ENCODE results near the gene P2RY2.

The P2RY2 gene

DNA sequence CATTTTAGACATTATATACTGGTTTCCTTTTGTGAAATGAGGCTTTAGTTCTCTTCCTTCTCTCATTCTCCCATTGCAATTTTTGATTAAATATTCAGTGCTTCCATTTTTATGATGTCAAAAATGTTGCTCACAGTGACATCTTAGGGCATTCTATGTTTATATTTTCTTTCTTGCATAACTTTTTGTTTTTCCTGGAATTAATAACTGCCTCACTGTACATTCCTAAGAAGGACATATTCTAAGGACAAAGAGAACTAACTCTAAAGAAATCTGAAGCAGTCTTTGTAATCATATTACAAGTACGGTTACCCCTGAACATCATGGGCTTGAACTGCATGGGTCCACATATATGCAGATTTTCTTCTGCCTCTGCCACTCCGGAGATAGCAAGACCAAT is 28.2 kb downstream of the P2RY2 start:
- DNase-seq: no peak

DNA sequence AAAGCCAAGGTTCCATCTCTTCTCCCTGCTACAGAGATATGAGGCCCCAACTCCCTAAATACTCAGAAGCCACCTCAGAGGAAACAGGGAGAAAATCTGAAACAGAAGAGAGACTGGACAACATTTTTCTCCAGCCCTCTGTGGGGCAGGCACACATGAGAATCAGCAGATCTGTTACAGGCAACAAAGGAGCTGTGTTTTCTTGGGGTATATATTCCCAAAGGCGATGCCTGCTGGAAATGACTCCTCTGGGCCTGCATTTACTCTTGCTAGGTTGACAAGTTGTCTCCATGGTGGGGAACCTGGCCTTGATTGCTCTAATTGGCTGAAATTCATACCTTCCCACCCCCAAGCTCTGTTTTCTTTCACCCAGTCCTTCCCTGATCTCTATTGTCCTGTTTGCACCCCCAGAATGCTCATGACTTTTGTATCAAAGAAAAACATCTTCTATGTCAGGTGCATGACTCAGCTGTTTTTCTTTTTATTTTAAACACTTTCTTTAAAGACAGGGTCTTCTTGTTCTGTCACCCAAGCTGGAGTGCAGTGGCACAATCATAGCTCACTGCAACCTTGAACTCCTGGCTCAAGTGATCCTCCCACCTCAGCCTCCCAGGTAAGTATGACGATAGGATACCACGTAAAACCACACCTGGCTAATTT is 30.6 kb downstream of the P2RY2 start:
- DNase-seq: no peak

DNA sequence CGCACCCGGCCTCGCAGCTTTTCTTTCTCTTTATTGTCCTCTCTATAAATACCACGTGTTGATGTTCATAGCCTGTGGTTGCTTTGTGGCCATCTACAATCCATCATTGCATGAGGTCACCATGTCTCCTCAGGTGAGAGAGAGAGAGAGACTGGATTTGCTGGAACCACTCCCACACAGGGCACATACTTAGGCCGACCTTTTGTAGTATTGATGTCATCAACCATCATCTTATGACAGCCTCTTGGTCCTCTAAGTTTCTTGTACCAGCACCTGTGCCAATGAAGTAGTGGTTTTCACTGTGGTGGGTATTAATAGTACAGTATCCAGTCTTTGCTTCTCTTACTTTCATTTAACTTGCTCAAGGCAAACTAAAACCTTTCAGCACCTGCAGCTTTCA is 31.2 kb downstream of the P2RY2 start:
- DNase-seq: no peak

DNA sequence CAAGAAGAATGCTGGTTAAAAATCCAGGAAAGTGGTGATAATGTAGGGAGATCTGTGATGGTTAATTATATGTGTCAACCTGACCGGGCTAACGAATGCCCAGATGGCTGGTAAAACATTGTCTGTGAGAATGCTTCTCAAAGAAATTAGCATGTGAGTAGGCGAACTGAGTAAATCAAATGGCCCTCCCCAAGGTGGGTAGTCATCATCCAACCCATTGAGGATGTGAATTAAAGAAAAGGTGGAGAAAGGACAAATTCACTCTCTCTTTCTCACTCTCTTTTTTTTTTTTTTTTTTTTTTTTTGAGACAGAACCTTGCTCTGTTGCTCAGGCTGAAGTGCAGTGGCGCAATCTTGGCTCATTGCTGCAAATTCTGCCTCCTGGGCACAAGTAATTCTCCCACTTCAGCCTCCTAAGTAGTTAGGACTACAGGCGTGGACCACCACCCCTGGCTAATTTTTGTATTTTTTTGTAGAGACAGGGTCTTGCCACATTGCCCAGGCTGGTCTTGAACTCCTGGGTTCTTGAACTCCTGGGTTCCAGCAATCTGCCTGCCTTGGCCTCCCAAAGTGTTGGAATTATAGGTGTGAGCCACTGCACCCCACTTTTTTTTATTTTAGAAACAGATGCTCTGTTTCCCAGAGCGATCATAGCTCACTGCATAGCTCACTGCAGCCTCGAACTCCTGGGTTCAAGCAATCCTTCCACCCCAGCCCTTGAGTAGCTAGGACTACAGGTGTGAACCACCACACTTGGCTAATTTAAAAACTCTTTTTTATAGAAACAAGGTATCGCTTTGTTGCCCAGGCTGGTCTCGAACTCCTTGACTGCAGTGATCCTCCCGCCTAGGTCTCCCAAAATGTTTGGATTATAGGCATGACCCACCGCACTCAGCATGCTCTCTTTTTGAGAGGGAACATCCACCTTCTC is 32.0 kb downstream of the P2RY2 start:
- no peak for DNase-seq

DNA sequence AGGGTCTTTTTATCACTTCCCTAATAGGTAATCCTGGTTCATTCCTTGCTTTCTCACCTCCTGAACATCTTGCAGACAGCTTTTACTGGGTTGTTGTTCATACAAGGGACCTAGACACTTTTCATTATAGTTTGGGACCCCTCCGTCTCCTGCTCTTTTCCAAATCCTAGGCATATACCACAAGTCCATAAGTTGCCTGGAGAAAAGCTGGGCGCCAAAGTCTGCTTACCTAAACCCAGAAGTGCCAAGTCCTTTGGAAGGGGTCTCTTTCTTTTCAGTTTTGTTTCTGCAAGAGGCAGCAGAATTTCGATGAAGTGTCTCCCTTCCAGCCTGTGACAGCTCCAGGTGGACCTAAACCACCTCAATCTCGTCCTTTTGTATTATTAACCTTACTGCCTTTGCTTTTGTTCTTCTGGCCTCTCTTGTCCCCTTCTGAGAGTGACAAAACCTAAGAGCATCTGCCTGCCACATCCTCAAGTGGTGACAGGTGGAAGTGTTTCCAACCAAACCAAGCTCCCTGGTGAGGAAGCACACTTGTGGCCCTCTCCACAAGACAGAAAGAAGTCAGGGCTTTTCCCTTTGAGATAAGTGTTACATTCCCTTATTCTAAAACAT is 34.6 kb downstream of the P2RY2 start:
- DNase-seq: no peak

DNA sequence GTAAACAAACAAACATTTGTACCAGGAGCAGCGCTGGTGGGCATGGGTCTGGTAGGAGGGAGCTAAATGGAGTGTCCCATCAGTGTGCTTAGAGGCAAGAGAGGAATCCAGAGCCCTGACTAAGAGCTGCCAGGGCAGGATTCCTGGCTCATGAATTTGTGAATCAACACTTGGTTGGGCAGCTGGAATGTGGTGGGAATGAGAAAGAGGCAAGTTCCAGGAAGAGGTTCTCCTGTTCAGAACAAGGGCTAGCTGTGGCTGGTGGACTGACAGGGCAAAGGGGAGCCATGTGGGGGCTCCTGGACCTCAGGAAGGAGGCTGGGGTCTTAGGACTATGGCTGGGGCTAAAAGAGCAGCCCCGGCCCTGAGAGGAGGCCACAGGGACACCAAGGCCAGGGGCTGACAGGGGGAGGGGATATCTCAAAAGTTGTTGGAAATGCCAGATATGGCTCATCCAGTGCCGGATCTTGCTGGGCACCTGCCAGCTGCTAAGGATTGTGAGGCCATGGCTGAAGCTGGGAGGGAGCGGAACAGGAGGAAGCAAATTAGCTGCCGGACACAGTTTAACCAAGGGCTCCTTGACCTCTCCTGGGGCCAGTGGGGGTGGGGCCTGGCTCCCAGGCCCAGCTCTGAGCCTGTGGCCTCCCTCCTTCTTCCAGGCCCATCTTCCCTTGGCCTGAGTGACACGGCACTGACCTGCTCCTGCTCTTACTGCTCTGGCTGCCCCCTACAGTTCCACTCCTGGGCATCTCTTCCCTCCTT is 39.4 kb downstream of the P2RY2 start:
- no peak for DNase-seq

DNA sequence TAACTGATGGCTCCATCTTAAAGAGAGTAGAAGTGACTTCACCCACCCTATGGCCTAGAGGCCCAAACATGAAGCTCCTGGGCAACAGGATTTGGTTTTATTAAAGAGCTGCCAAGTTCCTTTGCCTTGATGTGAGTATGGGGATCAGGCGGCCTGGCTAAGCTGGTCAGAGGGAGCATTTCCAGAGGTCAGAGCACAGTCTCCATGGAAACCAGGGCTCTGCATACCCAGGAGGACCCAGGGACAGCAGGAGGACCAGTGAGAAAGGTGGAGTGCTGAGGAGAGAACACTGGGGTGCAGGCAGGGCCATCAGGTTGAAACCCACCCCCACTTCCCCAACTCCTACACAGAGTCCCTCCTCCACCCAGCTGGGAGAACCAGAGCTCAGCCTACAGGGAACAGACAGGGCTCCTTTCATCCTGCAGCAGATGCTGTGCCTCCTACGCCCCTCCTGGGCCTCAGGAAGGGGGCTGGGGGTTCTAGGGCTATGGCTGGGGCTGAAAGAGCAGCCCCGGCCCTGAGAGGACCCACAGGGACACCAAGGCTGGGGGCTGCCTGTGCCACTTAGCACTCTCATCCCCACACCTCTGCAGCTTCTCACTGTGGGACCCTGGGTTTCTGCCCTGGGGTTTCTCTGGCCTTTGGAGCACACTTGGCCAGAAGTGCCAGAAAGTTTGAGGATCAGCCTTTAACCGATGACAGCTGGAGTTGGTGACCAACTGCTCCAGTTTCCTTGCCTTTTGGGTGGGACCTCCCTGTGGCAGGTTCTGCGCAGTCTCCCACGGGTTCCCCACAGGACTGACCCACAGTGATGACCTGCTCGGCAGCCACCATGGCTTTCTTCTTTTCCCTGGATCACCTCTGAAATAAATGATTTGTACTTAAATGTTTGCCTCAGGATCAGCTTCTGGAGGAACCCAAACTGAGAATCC is 40.3 kb downstream of the P2RY2 start:
- DNase-seq: no peak

DNA sequence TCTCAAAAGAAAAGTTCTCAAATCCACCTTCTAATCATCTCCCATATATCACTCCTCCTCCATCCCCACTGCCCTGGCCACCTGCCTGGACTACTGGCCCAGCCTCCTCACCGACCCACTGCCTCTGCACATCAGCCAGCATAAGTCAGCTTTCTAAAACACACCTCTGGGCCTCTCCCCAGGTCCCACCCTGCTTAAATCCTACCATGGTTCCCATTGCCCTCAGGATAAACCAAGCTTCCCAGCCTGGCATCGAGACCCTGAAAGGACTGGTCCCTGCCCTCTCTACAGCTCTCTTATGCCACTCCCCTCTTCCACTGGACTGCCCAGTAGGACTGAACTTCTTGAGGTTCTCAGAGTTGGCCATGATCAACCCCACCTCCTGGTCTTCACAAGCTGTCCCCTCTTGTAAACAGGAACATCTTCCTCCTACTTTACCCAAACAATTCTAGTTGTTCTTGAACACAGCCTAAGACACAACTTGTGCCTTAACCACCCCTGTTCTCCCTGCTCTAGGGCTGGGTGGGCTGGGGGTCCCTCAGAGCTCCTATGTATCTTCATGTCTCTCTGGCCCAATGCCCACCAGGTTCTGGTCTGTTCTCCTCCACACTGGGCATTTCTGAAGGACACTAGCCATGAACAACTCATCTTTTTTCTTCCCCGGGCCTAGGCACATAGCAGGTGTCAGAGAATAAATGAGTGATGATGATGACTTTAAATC is 41.5 kb downstream of the P2RY2 start:
- DNase-seq: no peak

DNA sequence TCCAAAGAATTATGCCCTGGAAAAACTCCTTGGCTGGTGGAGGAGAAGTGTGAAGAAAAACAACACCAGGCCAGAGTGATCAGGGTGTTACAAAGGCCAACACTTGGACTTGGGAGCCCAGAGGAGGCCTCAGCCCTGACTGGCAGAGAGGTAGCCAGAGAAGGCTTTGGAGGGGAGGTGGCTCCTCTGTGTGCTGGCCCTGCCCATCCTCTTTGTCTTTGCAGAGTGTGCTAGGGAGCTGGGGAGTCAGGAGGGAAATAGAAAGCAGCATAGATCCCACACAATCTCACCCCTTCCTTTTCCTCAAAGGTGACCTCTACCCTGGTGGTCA is 42.0 kb downstream of the P2RY2 start:
- DNase-seq: no peak

DNA sequence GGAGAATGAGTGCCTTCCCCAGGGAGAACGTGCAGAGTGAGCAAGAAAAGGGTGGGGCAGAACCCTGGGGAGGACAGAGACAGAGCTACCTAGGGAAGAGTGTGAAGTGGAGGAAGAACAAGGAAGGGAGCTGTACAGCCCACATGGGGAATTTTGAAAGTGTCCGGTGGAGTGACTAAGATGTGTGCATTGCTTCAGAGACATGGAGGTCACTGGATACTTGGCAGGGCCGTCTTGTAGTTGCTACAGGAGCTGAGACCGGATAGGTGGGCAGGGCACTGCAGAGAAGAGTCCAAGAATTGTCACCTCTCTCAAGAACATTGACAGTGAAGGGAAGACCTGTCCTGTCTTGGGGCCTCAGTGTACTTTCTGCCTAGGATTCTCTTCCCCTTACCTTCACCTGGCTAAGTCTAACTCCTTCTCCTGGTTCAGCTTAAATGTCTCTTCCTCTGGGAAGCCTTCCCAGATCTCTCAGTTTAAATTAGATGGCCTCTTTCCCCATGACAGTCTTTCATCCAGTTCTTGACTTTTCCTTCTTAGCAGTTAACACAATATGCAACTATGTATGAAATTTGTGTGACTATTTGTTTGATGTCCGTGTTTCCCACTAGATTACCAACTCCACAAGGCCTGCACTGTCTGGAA is 44.9 kb downstream of the P2RY2 start:
- no peak for DNase-seq

DNA sequence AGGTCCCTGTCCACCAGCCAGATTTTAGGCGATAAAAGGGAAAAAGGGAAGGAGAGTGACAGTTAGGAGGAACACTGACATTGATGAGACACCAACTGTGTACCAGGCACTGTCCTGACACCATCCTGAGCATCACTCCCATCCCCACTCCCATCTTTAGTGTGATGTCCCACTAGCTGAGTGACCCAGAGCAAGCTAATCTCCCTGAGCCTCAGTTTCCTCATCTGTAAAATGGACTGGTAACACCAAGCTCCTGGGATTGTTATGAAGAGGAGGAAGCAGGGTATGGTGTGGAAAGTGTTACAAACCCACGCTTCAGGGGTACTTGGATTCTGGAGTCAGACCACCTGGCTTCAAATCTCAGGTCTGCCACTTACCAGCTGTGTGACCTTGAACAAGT is 45.6 kb downstream of the P2RY2 start:
- no peak for DNase-seq

DNA sequence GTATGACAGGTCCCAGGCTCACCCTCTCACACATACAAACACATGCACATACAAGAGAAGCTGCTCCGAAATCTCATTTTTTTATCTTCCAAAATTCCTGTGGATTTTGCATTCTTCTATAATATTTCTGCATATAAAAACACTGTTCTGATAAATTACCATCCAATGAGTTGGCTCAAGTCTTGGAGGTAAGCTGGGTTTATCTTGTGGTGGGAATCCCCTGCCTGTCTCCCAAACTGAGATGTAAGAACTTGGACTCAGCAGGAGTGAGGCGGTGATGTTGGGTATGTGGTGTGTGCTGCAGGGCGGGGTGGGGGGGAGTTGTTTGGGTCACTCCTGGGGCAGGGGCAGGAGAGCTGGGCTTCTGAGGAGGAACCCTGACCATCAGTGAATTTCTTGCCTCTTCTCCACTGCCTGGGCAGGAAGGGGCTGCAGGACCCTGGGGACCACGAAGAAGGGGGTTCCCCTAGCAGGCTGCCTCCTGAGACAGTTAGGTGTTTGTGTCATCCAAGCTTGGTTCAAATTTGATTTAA is 47.3 kb downstream of the P2RY2 start:
- DNase-seq: no peak

DNA sequence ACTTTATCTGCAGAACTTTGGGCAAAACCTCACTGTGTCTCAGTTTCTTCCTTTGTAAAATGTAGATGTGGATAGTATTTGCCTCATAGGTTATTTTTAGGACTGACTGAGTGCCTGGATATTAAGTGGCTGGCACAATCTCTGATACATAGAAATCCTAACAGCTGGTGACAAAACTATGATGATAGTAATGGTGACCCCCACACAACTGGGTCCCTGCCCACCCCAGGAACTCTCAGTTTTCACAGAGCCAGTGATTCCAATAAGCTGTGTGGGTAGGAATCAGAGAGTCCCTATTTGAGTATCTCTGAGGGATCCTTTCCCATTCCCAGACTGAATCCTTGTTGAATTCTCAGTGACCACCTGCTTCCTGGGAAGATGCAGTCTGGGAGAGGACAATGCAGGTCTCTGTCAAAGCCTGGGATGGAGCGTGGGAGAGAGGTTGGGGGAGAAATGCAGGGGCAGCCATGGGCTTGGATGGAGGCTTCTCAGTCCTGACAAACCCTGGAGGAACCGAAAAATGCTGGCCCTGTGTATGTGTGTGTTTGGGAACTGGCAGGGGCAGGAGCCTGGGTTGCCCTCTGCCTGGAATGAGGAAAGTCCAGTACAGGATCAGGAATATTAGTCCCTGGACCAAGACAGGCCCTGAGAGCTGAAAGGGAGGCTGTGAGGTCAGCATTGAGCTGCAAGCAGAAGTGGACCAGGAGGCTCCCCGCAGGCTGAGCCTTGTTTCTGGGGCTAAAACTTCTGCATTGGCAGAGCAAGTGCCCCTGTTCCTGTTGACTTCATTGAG is 48.0 kb downstream of the P2RY2 start:
- DNase-seq: no peak

DNA sequence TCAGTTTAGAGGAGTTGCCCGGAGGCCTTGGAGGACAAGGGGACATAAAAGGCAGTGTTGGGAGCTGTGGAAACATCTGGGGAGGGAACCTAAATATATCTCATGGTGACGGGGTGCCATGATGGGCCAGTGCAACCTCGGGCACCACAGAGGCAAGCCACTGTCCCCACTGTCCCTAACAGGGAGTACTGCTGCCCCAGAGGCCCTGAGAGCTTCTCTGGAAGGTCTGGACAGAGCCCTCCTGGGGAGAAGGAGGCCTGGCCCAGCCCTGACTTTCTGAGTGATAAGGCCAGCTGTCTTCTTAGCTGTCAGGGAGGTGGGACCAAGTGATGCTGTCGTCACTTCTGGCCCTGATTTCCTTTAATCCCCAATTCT is 48.6 kb downstream of the P2RY2 start:
- DNase-seq: no peak

DNA sequence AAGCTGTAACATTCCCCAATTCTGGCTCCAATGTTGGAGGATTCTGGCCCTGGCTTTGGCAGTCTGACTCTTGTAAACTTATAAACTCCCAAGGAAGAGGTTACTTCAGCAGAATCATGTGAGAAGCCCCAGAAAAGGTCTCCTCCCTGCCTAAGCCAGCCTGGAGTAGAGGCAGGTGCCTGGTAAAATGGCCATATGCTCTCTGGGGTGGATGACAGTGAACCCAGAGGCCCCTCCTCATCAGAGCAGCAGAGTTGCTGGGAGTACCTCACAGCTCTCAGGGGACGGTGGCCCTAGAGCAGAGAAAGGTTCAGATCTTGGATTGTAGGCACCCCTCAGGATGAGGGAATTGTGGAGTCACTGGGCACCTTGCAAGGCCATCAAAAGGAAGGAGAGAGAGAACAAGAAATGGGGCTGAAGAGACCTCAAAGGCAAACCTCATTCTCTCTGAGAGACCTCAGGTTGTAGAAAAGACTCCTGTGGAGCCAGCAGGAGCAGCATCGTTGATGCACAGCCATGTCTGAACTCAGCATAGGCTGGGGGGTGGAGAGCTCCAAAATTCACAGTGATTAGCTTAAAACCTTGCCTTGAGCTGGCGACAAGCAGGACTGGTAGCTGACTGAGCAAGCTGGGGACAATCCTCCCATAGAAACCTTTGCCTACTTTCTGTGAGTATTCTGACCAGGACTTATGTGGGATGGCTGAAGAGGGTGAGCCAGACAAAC is 49.2 kb downstream of the P2RY2 start:
- no peak for DNase-seq

DNA sequence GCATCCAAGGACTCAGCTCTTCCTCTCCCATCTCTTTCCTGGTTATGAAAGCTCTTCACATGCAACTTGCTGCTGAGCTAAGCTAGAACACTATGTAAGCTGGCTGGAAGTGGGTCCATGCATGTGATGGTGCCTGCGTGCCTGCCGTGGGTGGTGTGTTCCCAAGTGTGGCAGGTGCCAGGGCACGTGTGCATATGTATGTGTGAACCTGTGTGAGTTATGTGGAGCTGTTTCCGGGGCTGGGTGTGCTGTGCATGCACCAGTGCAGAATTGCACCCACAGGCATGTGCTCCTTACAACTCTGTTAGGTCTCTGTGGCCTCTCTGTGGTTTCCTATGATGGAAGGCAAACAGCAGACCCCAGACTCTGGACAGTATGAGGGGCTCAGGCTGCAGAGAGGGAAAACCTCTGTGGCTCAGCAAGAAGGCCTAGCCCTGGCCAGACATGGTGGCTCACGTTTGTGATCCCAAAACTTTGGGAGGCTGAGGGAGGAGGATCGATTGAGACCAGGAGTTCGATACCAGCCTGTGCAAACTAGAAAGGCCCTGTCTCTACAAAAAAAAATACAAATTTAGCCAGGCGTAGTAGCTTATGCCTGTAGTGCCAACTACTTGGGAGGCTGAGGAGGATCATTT is 49.9 kb downstream of the P2RY2 start:
- no peak for DNase-seq

DNA sequence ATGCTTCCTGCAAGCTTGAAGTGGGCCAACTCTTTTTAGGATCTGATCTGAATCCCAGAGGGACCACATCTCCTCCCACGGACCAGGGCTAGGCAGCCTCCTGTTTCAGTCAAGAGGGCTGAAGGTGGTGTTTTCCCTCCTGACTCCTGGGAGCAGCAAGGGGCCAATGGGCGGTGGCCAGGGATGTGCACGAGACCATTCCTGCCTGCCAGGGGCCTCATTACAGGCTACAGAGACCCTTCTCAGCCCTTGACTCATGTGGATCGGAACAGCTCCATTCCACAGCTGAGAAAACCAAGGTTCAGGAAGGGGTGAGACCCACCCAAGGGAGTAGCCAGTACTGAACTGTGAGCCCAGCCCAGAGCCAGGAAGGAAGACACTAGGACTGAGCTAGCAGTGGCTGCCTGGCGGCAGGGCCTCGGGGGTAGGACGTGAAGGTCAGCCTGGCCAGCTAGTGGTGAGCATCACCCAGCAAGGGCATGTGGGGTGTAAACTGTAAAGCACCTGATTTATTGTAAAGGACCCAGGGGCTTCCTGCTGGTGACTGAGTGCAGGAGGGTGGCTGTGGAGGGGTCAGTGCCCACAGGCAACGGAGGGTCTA is 50.7 kb downstream of the P2RY2 start:
- no peak for DNase-seq

DNA sequence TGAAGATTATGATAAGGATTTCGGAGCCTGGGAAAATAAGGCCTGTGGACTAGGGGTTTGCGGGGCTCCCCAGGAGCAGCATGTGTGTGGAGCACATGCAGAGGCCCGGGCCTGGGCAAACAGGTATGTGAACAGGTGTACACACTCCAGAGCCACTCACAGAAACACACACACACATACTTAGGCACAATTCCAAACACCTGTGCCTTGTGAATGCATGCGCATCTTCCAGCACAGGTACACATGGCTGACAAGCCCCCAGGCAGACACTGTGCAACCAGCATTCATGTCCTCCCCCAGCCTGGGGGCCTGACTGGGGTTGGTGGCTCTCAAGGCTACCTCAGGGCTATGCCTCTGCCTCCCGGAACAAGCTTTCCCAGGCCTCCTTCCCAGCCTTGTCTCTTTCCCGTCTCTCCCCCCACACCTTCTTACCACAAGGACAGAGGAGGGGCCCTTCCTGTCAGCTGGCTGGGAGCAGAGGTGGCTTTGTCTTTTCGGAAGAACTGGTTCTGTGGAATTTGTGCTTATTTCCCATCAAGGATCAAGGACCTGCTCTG is 51.5 kb downstream of the P2RY2 start:
- DNase-seq: no peak
